GM12878 (cell line): ENCODE data around the gene IFT88. TPM values are rescaled to one million over a fixed set of nuclear protein-coding genes. Genes with fewer than 3 reads are reported as not detected.

ENCODE experiments used
- ATAC-seq: fragments of 200-7000 bp; cut with Tn5 transposase; 3 replicates; pipeline ENCODE4 v1.9.1; 2020; ENCODE audit warnings: mild to moderate bottlenecking, moderate library complexity
- BruUV-seq: library from RNA; stranded (reverse); fragments of 400-500 nt; replicated peaks from 2 replicates; lab custom pipeline; 2021; lab: Mats Ljungman, UMichigan
- CTCF ChIA-PET: fragments of 300-600 bp; sonication (Branson Sonifier 250); formaldehyde crosslinking; extraction: SDS; loops from one replicate; lab custom pipeline; 2021; ENCODE audit warnings: inconsistent platforms; lab: Yijun Ruan, JAX
- POLR2A ChIA-PET: fragments of 350-600 bp; formaldehyde crosslinking; extraction: SDS; loops from one replicate; lab custom pipeline; 2021; ENCODE audit warnings: inconsistent platforms; lab: Charles Lee
- RAD21 ChIA-PET: fragments of 300-600 bp; sonication (Branson Sonifier 250); formaldehyde crosslinking; loops from one replicate; lab custom pipeline; 2023; ENCODE audit warnings: antibody characterized with exemption; ENCODE audit not compliant: unreplicated experiment; lab: Charles Lee
- SMC1A ChIA-PET: fragments of 300-600 bp; sonication (Branson Sonifier 250); formaldehyde crosslinking; loops from one replicate; lab custom pipeline; 2023; ENCODE audit not compliant: unreplicated experiment, uncharacterized antibody; lab: Charles Lee
- DNase-seq: peaks from one replicate; pipeline ENCODE4 v3.0.0-alpha.2; 2011; ENCODE audit warnings: low read depth, low spot score
- FAIRE-seq: peaks from 3 replicates; lab custom pipeline; 2011; peaks lifted over from hg19 to GRCh38; lab: Jason Lieb, UNC
- H2AFZ ChIP-seq: 2 replicates; pipeline ENCODE4 v1.6.0; 2011; ENCODE audit warnings: low read depth, low read length, control low read depth; ENCODE audit not compliant: control insufficient read depth
- H3K27ac ChIP-seq: 2 replicates; pipeline ENCODE4 v1.5.1; 2011; ENCODE audit warnings: control low read depth; ENCODE audit not compliant: control insufficient read depth, insufficient read depth
- H3K27me3 ChIP-seq, 2 experiments: replicated peaks in 1 of 2; 2 replicates each; pipeline versions ENCODE4 v1.6.0 to v1.6.1; 2011; ENCODE audit warnings: low read length in 1 of 2; ENCODE audit not compliant: control insufficient read depth in 2 of 2, insufficient read depth in 2 of 2
- H3K36me3 ChIP-seq, 2 experiments: 2 replicates each; pipeline ENCODE4 v1.5.1; 2011; ENCODE audit warnings: low read length in 1 of 2; ENCODE audit not compliant: control insufficient read depth in 2 of 2, insufficient read depth in 2 of 2
- H3K4me1 ChIP-seq: 2 replicates; pipeline ENCODE4 v1.6.1; 2011; ENCODE audit warnings: mild to moderate bottlenecking, low read length, moderate library complexity, mixed read lengths; ENCODE audit not compliant: control insufficient read depth, insufficient read depth
- H3K4me2 ChIP-seq: 2 replicates; pipeline ENCODE4 v1.6.0; 2011; ENCODE audit warnings: control low read depth; ENCODE audit not compliant: control insufficient read depth, insufficient read depth
- H3K4me3 ChIP-seq: fragments of 200-600 bp; sonication (generic); 2 replicates; pipeline ENCODE4 v1.5.1; 2016
- H3K79me2 ChIP-seq: 2 replicates; pipeline ENCODE4 v1.6.0; 2011; ENCODE audit warnings: low read length; ENCODE audit not compliant: control insufficient read depth, insufficient read depth
- H3K9ac ChIP-seq: 2 replicates; pipeline ENCODE4 v1.8.0; 2011; ENCODE audit warnings: low read length, control low read depth, mixed read lengths; ENCODE audit not compliant: control insufficient read depth, insufficient read depth
- H3K9me3 ChIP-seq: replicated peaks from 3 replicates; pipeline ENCODE4 v1.5.1; 2011; ENCODE audit warnings: mild to moderate bottlenecking, low read length; ENCODE audit not compliant: control insufficient read depth, insufficient read depth
- H4K20me1 ChIP-seq: 2 replicates; pipeline ENCODE4 v1.6.0; 2011; ENCODE audit not compliant: control insufficient read depth, insufficient read depth
- BCL3 ChIP-seq: IDR thresholded peaks from 2 replicates; pipeline ENCODE4 v1.6.1; 2011; ENCODE audit warnings: borderline replicate concordance, low read depth, mild to moderate bottlenecking, moderate library complexity, low read length; ENCODE audit not compliant: insufficient read depth, poor library complexity, severe bottlenecking
- E2F4 ChIP-seq: IDR thresholded peaks from 2 replicates; pipeline ENCODE4 v1.6.1; 2012; ENCODE audit warnings: low read depth, low read length, improper control_type of control experiment
- FOS ChIP-seq: IDR thresholded peaks from 3 replicates; pipeline ENCODE4 v1.6.1; 2011; ENCODE audit warnings: borderline replicate concordance; ENCODE audit not compliant: insufficient read length; ENCODE audit errors: extremely low read depth
- GATAD2B ChIP-seq: fragments of 450-650 bp; conservative IDR thresholded peaks from 2 replicates; pipeline ENCODE4 v1.6.1; 2017; ENCODE audit warnings: low read depth, mild to moderate bottlenecking, moderate library complexity
- HCFC1 ChIP-seq: fragments of 150-350 bp; IDR thresholded peaks from 2 replicates; pipeline ENCODE4 v1.6.1; 2014; ENCODE audit warnings: low read length
- JUND ChIP-seq: IDR thresholded peaks from 2 replicates; pipeline ENCODE4 v1.6.1; 2012; ENCODE audit warnings: low read depth, mild to moderate bottlenecking, low read length, improper control_type of control experiment, moderate library complexity
- LARP7 ChIP-seq: fragments of 450-650 bp; IDR thresholded peaks from 2 replicates; pipeline ENCODE4 v1.6.1; 2017; ENCODE audit warnings: mild to moderate bottlenecking
- MXI1 ChIP-seq: fragments of 150-350 bp; IDR thresholded peaks from 2 replicates; pipeline ENCODE4 v1.6.1; 2011; ENCODE audit warnings: low read depth, mild to moderate bottlenecking, inconsistent platforms, low read length, improper control_type of control experiment
- RBBP5 ChIP-seq: fragments of 200-600 bp; sonication (generic); conservative IDR thresholded peaks from 2 replicates; pipeline ENCODE4 v1.6.1; 2016
- RCOR1 ChIP-seq: conservative IDR thresholded peaks from 2 replicates; pipeline ENCODE4 v1.6.1; 2012; ENCODE audit warnings: low read depth, low read length, improper control_type of control experiment
- ZZZ3 ChIP-seq: IDR thresholded peaks from 2 replicates; pipeline ENCODE4 v1.6.1; 2011; ENCODE audit warnings: low read depth; ENCODE audit not compliant: control insufficient read depth, insufficient read length
- WGBS: methylation state at CpG from one replicate; pipeline ENCODE4 v1.1.6; 2016; ENCODE audit warnings: low lambda C conversion rate; ENCODE audit not compliant: insufficient replicate concordance, insufficient coverage; ENCODE audit errors: missing lambda C conversion rate; 5-methylcytosine and 5-hydroxymethylcytosine counted together
- in situ Hi-C: fragments of 300-500 bp; cut with MboI; formaldehyde crosslinking; loops from 9 replicates; pipeline ENCODE4 v1.14.3; 2018; ENCODE audit warnings: mixed read lengths
- intact Hi-C: fragments of 100-400 bp; cut with micrococcal nuclease; formaldehyde crosslinking; loops from one replicate; pipeline ENCODE4 v1.14.2; 2022; ENCODE audit not compliant: unreplicated experiment
- polyA plus RNA-seq, 11 experiments: library from polyadenylated mRNA; depleted of rRNA in 4 of 11; unstranded in 6 of 11; stranded (reverse) in 5 of 11; fragments of >200 nt; fragmentation: Nextera tagmentation in 4 of 11; fragmentation: Illumina TruSeq in 1 of 11; extraction: Ambion mirVana in 4 of 11; extraction: Trizol in 1 of 11; gene quantifications; 1 replicate in 1 of 11; 2 replicates in 10 of 11; pipeline versions ENCODE4 v1.2.1 to v1.2.3, GENCODE V29; 2011 to 2016; ENCODE audit warnings: inconsistent platforms in 2 of 11, missing spikeins in 2 of 11, low read depth in 1 of 11
- total RNA-seq, 4 experiments: library from RNA; depleted of rRNA in 3 of 4; stranded (reverse); fragments of >200 nt in 3 of 4; fragmentation: Illumina TruSeq in 1 of 4; extraction: Trizol in 1 of 4; gene quantifications; 2 replicates each; pipeline versions ENCODE4 v1.2.1 to v1.2.3, GENCODE V29; 2013 to 2021

The IFT88 gene
- total and polyA plus RNA-seq, 10 of the 15 experiments (the other 5 are each of a cell fraction or from before 2014, with no cell fraction given), result 2.9 to 5.6 (median 4.1) TPM

- in situ Hi-C loops, result no loop called here
- Histone ChIP-seq H3K9ac (no peak overlapping the region), H3K4me1 (no peaks in the 10 kb centered on the region), H3K4me3 (no peak overlapping the region), H3K27ac (no peak overlapping the region), H3K79me2 (no peaks in the 10 kb centered on the region), H3K4me2 (no peak overlapping the region), H4K20me1 (no peaks in the 10 kb centered on the region), H3K36me3 (no peaks in the 10 kb centered on the region), H2AFZ (no peak overlapping the region), H3K9me3 (no peaks in the 10 kb centered on the region), H3K27me3 (no peaks in the 10 kb centered on the region)
- BruUV-seq, result no TSS peak
- 59% methylated on average over 11 of the region's 11 CpGs for WGBS
- ChIA-PET SMC1A (no interaction called here), POLR2A (no interaction called here), RAD21 (no interaction called here), CTCF (interaction anchor here (0.6 to 2.0 kb wide), 5 partner anchors 42 to 210 kb away, joined by 3 to 12 read pairs (median 3); no protein-coding TSS in a partner anchor)
- no peak for DNase-seq
- FAIRE-seq, result no peak
- intact Hi-C loops, result loop anchor here (2.0 kb wide), 1 partner anchor 115 kb away; no protein-coding TSS in a partner anchor
- no peak for ATAC-seq
- TF ChIP-seq FOS, result no peak
- TF ChIP-seq JUND, result no peak
- TF ChIP-seq E2F4, result no peak
- no peak for TF ChIP-seq GATAD2B
Observed at GRCh38 chr13:20713751-20714150, 146.8 kb downstream of the IFT88 start.

GRCh38 chr13:20714161-20714560 lies 147.2 kb downstream of the IFT88 start:
- 54% methylated on average over 8 of the region's 8 CpGs for WGBS
- ChIA-PET CTCF (interaction anchor here (0.5 to 2.0 kb wide), 5 partner anchors 11 to 210 kb away, joined by 3 to 12 read pairs (median 4); no protein-coding TSS in a partner anchor), SMC1A (interaction anchor here (0.7 to 0.9 kb wide), 2 partner anchors 117 to 212 kb away, joined by 3 to 4 read pairs; no protein-coding TSS in a partner anchor), RAD21 (no interaction called here), POLR2A (no interaction called here)
- DNase-seq (no peak), ATAC-seq (no peak), FAIRE-seq (no peak)
- Histone ChIP-seq H3K9me3 (no peaks in the 10 kb centered on the region), H2AFZ (no peak overlapping the region), H3K4me3 (no peak overlapping the region), H4K20me1 (no peaks in the 10 kb centered on the region), H3K27me3 (no peaks in the 10 kb centered on the region), H3K79me2 (no peaks in the 10 kb centered on the region), H3K36me3 (no peaks in the 10 kb centered on the region), H3K4me1 (no peaks in the 10 kb centered on the region)
- intact Hi-C loops, result no loop called here
- no TSS peak for BruUV-seq
- no peak for TF ChIP-seq BCL3
- TF ChIP-seq ZZZ3, result no peak
- no peak for TF ChIP-seq RBBP5
- no peak for TF ChIP-seq MXI1
- TF ChIP-seq HCFC1, result no peak
- TF ChIP-seq LARP7, result no peak
- TF ChIP-seq RCOR1, result no peak
- TF ChIP-seq, all 136 proteins: peak for 0
- Histone ChIP-seq H3K4me2 (no peak overlapping the region), H3K9ac (no peak overlapping the region), H3K27ac (no peak overlapping the region)
- in situ Hi-C loops, result no loop called here
